GM10847 (cell line): ENCODE data around the gene ZNF541.

Source experiments
- POLR2A ChIP-seq: IDR thresholded peaks from 2 replicates; pipeline ENCODE4 v1.6.1; 2011; ENCODE audit not compliant: insufficient read length; ENCODE audit errors: extremely low read depth

Gene ZNF541

DNA sequence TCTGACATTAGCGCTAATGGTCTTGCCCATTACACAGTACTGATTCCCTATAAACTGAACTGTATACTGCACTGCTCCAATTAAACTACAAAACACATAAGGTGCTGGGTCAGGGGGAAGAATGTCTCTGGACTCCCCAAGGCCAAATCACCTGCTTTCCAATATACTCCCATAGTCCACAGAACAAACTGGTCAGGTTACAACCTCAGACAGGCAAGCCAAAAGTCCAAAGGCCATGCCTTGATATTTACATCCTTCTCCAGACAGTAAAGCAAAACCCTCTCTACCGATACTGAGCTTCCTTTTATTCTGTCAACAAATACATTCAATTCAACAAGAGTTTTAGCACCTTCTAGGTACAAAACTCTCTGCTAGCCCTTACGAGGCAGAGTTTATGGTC lies 8.9 kb downstream of the ZNF541 start:
- TF ChIP-seq POLR2A, result no peak

DNA sequence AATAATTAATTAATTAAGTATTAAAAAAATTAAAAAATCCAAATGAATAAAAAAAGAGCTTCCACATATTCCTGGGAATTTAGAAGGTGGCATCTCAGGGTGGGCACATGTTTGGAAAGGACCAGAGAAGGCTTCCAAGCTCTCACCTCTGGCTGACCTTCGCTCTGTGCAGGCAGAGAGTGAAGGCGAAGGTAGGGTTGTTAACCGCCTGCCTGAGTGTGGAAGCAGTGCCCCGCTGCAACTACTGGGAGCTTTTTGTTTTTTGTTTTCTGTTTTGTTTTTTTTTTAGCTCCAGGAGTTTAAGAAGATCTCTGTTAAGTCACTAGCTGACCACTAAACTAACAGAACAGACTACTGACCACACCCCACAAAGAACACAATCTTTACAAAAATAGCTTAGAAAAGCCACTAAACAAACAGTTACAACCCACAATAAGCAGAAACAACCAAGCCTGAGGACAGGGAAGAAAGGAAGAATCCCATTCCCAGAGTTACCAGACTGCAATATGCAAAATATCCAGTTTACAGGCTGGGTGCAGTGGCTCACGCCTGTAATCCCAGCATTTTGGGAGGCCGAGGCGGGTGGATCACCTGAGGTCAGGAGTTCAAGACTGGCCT lies 11.4 kb downstream of the ZNF541 start:
- TF ChIP-seq POLR2A, result no peak

DNA sequence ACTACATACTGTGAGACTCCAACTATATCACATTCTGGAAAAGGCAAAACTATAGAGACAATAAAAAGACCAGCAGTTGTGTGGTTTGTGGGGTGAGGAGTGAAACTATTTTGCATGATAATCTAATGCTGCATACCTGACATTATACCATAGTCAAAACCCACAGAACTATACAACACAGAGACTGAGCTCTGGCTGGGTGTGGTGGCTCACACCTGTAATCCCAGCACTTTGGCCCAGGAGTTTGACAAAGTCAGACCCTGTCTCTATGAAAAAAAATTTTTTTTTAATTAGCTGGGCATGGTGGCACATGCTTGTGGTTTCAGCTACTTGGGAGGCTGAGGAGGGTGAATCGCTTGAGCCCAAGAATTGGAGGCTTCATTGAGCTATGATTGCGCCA lies 11.9 kb downstream of the ZNF541 start:
- TF ChIP-seq POLR2A, result no peak

DNA sequence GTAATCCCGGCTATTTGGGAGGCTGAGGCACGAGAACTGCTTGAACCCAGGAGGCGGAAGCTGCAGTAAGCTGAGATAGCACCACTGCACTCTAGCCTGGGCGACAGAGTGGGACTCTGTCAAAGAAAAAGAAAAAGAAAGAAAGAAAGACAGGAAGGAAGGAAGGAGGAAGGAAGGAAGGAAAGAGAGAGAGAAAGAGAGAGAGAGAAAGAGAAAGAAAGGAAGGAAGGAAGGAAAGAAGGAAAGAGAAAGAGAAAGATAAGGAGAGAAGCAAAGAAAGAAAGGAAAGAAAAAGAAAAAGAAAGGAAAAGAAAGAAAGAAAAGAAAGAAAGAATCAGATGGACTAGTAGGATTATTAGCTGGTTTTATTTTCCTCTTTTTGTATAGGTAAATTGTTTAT lies 22.8 kb downstream of the ZNF541 start:
- no peak for TF ChIP-seq POLR2A

DNA sequence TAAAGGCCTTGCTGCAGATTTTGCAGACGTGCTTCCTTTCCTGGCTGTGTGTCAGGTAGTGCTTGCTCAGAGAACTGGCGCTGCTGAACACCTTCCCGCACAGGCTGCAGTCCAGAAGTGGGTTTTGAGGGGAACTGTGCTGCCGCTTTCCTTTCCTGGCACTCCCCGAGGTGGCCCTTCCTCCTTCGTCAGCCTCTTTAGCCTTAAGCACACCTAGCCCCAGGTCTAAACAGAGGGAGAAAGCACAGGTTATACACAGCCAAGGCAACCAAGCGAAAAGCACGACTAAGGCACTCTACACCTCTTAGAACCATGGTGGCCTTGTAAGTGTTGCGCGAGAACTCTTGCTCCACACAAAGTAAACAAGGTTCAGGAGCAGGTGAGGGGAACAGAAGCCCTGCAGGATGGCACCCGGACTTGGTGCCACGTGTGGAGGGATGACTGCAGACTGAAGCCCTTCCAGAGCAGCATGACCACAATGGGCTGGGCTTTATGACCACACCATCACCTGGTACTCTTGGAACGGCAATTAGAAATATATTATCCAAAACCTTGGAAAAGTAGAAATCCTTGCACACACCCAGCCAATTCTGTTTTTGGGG lies 23.6 kb downstream of the ZNF541 start:
- no peak for TF ChIP-seq POLR2A

DNA sequence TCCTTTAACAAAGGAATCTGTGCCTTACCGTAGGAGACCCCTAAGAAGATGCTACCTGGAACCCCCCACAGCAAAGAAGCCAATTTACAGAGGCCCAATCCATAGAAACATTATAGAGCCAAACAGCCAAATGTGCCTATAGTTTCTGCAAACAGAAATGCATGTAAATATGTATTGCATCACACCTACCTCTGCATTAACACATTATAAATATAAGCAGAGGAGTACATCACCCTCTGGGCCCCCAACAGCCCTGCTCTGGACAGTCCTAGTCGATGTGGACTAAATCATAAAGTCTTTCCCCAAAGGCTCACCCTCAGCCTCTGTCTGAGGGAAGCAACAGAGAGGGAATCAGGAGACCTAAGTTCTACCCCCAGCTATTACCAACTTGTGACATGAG lies 25.7 kb downstream of the ZNF541 start:
- TF ChIP-seq POLR2A, result no peak

DNA sequence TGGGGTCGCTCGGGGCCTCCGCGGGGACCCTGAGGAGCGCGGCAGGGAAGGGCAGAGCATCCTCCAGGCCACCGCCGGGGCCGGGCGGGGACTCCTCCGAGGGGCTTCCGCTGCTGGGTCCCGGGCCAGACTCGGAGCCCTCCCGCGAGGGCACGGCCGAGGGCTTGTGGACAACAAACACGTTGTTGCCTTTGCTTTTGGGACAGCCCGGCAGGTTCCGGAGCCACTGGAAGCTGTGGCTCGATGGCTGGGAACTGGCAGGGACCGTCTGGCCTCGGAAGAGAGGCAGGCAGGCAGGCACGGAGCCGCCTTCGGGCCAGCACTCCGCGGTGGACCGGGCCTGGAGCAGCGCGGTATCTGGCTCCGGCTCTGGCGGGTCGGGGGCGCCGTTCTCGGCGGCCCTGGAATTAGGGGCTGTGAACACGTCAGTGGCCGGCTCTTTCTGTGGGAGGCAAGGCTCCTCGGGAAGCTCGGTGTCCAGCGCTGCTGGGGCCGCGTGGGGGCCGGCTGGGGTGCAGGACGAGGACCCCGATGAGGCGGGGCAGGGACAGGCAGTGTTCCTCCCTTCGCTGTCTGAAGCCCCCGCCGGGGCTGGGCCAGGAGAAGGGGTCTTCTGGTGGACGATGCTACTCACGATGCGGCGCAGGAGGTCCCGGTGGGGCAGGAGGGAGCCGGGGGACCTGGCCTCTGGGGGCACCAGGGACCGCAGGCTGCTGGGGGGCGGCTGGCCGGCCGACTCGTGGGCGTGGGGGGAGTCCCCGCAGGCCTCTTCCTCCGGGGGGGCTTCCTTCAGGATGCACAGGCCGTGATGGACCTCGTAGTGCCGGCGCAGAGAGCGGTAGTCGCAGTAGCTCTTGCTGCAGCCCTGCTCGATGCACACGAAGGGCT lies 27.6 kb downstream of the ZNF541 start:
- no peak for TF ChIP-seq POLR2A

DNA sequence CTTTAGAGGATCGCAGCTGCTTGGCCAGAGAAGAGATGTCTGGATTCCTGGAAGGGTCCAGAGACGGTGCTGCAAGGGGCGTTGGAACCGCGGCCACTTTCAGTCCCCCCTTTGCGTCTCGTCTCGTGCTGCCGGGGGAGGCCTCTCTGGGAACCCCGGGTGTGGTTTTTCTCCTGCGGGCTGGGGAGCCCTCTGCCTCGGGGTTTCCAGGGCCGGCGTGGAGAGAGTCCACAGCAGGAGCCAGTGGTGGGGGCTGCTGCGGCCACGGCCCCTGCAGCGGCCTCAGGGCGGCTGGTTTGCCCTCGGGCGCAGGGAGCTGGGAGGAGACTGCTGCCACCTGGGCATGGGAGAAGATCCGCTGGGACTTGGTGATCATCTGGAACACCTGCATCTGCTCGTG lies 28.5 kb downstream of the ZNF541 start:
- no peak for TF ChIP-seq POLR2A

DNA sequence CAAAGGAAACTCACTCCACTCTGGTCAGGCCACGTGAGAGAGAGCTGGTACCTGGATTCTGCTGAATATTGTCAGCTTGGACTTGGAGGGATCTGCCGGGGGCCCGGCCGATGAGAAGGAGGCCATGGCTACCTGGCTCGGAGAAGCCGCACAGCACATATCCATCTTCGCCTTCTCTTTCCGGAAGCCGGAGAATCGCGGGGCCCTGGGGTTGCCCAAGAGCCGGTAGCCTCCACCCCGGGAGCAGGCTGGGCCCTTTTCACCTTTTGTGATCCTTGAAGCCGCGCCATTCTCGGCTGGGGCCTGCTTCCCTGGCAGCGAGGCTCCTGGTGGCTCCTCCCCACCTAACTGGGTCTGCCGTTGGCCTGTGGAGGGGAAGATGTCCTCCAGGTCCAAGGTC lies 28.9 kb downstream of the ZNF541 start:
- TF ChIP-seq POLR2A, result no peak

DNA sequence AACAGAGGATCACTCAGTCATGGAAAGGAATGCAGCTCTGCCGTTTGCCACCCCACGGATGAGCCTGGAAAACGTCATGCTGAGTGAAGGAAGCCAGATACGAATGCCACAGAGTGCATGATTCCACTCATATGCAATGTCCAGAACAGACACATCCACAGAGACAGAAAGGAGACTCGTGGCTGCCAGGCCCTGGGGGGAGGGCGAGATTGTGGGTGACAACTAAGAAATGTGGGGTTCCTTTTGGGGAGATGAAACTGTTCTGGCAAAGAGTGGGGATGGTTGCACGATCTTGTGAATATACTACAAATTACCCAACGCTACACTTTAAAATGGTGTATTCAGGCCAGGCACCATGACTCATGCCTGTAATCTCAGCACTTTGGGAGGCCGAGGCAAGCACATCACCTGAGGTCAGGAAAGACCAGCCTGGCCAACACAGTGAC lies 30.9 kb downstream of the ZNF541 start:
- no peak for TF ChIP-seq POLR2A

DNA sequence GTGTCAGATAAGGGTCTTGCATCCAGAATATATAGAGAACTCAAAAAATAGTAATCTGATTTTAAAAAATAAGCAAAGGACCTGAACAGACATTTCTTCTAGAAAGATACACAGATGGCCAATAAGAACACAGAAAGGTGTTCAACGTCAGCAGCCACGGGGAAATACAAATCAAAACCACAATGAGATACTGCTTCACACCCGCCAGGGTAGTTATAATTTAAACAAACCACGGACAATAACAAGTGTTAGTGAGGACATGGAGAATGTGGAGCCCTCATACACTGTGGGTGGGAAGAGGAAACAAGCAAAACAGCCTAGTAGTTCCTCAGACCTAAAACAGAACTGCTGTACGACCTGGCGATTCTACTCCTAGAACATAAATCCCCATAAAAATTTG lies 31.4 kb downstream of the ZNF541 start:
- TF ChIP-seq POLR2A, result no peak

DNA sequence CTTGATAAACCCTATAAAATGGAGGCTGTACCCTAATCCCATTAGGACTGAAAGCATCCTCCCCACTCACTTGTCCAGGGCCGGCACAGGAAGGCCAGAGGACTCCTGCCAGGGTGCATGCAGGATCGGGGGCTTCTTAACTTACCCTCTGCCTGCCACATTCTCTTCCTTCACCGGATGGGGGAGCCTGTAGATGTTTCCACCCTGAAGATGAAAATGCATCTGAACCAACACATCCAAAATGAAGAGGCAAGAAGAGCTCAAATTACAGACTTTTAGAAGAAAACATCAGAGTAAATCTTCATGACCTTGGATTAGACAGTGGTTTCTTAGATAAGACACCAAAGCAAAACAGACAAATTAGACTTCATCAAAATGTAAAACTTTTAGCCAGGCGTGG lies 32.2 kb downstream of the ZNF541 start:
- no peak for TF ChIP-seq POLR2A

DNA sequence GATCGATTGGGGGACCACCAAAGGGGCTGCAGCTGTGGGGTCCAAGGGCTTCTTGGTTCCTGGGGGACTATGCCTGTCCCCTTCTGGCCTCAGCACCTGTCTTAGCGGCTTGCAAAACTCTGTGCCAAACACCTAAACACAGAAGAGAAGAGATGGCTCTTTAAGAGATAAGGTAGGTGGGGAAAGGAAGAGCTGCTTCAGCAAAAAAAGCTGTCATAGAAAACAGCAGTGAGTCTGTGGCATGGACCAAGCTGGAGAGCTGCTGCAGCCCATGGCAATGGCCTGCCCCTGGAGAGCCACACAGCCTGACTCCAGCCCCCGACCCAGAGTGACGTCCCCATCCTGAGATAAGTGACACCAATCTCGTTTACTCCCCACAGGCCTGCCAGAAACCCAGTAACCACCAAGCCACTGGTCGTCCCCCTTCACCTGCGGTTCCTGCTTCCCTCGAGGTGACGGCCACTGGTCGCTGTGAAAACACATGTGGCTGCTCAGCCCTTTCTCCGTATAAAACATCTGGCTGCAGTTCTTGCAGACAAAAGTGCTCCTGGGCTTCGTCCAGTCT lies 33.1 kb downstream of the ZNF541 start:
- TF ChIP-seq POLR2A, result no peak

DNA sequence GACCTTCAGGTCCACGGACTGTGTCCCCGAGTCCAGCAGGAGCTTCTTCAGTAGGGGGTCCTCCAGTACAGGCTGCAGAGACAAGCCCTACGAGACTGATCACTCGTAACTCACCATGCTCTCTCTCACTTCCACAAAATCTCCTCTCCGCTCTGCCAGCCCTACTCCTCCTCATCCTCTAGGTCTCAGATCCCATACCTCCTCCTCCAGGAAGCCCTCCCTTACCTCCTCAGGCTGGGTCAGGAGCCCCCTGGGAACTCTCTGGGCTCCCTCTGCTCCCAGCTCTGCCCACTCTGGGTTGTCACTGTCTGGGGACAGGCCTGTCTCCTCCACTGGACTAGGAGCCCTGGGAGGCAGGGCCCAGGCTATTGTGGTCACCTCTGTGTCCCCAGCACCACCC lies 34.1 kb downstream of the ZNF541 start:
- TF ChIP-seq POLR2A, result no peak

DNA sequence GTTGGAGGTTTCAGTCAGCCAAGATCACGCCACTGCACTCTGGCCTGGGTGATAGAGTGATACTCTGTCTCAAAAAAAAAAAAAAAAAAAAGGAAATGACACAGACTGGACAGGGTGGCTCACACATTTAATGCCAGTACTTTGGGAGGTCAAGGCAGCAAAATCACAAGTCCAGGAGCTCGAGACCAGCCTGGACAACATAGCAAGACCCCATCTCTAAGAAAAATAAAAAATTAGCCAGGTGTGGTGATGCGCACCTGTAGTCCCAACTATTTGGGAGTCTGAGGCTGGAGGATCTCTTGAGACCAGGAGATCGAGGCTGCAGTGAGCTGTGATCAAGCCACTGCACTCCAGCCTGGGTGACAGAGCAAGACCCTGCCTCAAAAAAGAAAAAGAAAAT lies 35.5 kb downstream of the ZNF541 start:
- no peak for TF ChIP-seq POLR2A

DNA sequence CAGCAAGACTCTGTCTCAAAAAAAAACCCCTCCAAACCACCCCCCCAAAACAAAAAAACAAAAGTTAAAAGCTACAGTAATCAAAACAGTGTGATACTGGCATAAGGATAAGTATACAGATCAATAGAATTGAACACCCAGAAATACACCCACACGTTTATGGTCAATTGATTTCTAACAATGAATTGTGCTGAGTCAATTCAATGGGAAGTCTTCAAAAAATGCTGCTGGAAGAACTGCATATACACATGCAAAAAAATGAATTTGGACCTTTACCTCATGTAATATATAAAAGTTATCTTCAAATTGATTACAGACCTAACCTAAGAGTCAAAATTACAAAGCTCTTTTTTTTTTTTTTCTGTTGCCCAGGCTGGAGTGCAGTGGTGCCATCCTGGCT lies 38.3 kb downstream of the ZNF541 start:
- no peak for TF ChIP-seq POLR2A
